SKM-1 treated with dmso at 0.1 percent for 144 hours (cell line): Measurements from ENCODE around the gene CBX2.
"Not testable (repeated sequence)": the region's sequence is repeated elsewhere in the genome, so short reads cannot be mapped to it uniquely, and the experiment has no call there.

Source experiments
- DNase-seq: peaks from one replicate; lab custom pipeline; 2025; ENCODE audit not compliant: unreplicated experiment; lab: John Stamatoyannopoulos, UW

The CBX2 gene

DNA sequence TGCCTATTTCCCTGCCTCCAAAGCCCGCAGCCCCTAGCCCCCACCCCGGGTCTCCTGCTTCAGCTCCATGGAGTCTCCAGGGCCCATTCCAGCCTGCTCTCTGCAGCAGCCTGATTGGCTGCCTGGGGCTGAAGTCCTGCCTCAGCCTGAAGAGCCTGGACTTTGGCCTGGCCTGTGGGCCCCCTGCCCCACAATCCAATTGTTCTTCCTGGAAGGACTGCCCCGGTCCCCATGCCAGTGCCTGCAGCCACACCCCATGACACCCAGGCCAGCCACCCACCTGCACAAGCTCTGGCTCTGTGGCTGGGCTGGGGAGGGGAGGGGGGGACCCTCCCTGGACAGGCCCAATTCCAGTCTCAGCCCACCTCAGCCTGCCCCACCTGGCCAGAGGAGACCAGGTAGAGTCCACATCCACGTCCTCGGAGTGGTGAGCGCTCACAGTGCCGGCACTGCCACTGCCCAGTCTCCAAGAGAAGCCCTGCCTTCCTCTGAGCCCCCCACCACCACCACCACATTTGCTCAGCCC, 34.9 kb upstream of the CBX2 start:
- no peak for DNase-seq

DNA sequence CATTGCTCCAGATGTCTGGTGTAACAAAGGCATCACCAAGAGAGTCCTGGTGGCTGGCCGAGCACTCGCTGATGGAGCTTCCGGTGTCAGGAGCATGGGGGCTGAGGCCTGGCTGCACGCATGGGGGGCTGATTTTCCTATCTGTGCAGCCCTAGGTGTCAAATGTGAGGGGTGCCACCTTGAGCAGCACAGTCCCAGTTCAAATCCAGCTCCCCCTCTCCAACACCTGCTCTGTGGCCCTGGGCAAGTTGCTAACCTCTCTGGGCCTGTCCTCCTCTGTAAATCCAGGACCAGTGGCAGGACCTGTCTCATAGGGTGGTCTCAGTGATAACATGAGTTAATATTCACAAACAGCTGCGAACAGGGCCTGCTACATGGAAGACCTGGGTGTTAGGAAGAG, 34.3 kb upstream of the CBX2 start:
- DNase-seq, result no peak

DNA sequence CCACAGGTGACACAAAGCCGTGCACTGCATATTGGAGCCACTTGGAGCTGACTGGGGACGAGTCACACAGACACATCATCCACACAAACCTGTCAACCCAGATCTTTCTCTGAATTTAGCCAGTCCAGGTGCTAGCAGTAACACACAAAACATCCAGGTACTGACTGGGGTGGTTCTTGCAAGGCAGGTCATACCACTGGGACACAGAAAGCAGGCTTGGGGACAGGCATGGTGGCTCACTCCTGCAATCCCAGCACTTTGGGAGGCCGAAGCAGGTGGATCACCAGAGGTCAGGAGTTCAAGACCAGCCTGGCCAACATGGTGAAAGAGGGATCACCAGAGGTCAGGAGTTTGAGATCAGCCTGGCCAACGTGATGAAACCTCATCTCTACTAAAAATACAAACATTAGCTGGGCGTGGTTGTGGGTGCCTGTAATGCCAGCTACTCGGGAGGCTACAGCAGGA, 32.3 kb upstream of the CBX2 start:
- DNase-seq, result no peak

DNA sequence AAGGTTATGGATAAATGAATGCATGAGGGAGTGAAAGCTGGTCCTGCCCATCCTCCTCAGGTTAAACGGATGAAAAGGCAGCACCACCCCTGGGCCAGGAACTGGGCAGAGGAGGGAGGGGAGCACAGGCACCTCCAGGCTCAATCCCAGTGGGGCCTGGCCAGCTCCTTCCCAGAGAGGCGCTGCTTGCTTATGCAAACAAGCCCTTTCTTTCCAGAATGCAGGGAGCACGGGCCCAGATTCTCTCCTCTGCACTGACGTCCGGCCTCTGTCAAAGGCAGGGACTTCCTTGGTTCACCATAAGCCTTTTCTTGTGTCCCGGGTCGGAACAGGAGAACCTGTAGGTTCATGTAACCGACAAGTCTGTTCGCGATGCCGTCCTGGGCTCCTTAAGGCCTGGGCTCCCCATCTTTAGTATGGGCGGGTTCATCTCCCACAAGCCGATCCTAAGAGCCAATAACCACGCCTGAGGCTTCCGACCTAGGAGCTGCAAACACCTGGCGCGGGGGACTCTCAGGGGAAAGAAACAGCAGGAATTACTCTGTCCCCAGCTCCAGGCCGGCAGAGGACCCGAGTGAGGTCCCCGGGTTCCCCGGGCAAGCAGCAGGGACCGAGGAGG, 30.9 kb upstream of the CBX2 start:
- no peak for DNase-seq

DNA sequence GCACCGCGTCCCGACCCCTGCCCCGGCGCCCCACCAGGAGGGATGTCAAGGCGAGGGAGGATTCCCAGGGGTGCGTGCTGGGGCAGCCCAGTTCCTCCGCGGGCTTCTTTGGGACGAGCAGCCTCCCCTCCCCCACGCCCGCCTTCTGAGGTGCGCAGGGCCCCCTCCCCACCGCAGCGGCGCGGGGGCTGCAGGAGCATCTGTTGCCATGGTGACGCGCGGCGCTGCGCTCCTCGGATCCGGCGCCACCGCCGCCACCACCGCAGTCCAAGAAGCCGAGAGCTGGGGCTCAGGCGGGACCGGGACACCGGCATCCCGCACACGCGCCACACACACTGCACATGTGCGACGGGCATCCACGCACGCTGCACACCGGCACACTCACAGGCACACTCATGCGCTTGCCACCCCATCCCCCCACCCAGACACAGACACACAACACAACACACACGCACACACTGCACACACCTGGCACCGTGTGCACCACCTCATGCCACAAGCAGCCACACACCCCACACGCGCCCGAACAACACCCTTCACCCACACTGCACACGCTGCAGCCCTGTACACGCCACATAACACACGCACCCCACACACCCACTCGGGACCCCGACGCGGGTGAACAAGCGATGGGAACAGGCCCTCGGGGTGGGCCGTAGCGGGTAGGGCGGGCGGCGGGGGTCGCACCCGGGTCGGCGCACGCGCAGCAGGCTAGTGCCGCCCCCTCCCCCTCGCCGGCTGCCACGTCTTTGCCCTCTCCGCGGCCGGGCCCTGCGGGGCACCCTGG, 30.2 kb upstream of the CBX2 start:
- no peak for DNase-seq

DNA sequence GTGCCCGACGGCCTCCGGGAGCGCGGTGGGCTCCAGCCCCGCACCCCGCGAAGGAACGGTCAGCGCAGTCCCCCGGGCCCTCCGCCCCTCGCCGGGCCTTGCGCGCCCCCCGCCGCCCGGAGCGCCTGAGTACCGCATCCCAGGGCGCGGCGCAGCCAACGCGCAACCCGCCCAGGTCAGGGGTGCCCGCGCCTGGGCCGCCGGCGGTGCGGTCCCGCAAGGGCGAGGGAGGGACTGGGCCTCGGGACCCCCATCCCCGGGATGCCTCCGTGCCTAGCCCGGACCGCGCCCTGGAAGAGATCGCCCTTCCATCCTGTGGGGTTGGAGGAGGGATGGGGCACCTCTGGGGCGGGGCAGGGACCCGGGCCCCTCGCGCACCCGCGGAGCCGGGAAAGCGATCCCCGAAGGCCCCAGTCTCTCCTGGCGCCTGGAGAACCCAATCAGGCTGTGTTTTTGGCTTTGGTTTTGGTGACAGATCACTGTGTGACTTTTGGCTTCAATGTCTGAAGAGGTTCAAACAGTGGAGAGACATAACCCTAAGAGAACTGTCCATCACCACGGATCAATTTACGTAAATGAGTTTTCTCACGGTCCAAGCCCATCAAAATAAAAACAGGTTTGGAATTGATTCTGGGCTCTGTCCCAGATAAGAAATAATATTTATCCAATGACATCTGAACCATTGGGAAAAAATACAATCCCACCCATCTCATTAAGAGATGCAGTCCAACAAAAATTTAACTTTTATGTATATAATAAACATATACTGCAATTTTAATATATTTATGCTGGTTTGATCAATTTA, 29.5 kb upstream of the CBX2 start:
- no peak for DNase-seq

DNA sequence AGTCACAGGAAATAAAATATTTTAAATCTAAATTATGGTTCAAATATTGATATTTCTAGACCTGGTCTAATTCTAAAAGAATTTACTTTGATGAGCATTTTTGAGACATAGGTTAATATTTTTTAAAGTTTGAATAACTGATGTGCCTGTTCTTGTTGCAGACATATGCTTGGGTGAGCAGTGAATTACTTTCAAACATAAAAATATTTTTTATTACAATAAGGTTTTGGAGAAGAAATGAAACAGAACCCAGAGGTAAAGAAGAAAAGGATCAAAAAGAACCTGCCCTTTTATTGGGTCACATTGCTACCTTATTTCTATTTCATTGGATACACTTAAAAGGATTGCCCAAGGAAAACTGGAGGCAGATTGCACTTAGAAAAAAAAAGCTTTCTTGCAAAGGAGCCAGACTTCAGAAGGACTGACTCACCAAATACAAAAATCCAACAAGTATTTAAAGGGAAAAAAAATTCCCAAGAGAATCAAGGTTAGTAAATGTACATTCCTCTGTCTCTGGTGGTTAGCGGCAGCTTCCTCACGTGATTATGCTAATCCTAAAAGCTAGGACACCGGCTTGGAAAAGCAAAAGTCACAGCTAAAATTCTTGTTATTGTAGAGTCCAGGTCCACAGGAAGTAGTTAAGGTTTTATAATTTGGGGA, 28.7 kb upstream of the CBX2 start:
- no peak for DNase-seq

DNA sequence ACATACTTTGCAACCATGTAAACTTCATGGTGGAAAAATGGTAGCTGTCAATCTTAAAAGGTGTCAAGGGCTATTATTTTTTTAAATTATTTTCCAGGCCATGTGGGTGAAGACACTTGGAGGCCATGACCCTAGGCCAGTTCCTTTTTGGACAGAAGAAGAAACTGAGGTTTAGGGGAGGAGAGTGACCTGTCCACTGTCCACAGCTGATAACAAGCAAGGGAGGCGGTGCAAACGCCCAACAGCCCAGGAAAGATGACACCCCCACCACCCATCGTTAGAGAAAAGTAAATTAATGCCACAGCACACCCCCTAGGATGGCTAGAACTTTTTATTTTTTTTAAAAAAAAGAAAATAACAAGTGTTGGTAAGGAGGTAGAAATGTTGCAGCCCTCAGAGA, 28.0 kb upstream of the CBX2 start:
- DNase-seq, result no peak

DNA sequence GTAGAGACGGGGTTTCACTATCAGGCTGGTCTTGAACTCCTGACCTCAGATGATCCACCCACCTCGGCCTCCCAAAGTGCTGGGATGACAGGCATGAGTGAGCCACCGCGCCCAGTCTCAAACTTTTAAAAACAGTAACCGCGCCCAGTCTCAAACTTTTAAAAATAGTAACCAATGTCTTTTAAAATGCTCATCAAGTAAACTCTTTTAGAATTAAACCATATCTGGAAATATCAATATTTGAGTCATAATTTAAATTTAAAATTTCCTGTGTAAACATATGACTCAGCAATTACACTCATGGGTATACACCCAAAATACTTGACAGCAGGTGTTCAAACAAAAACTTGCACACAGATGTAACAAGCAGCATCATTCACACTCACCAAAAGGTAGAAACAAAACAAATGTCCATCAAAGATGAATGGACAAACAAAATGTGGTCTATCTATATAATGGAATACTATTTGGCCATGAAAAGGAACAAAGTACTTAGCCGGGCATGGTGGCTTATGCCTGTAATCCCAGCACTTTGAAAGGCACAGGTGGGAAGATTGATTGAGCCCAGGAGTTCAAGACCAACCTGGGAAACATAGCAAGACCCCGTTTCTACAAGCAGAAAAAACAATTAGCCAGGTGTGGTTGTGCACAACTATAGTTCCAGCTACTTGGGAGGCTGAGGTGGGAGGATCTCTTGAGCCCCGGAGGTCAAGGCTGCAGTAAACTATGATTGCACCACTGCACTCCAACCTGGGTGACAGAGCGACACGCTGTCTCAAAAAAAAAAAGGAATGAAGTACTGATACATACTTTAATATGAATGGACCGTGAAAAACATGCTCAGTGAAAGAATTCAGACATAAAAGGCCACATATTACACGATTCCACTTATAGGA, 27.1 kb upstream of the CBX2 start:
- DNase-seq, result no peak

DNA sequence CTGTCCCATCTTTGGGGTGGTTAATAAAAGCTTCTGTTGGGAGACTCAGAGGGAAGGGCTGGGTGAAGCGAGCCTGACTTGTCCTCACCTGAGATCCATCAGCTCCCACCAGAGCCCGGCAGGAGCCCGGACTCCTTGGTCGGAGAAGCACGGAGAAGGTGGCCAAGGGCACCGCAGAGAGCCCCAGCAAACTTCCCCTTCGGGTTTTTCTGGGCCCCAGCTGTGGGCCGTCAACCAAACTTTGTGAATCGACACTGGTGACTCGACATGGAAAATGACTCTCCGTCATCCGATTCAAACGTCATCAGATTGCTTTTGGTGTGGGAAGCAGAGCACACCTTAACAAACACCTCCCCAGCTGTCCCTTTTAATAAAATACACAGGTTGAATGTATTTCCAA, 25.8 kb upstream of the CBX2 start:
- no peak for DNase-seq

DNA sequence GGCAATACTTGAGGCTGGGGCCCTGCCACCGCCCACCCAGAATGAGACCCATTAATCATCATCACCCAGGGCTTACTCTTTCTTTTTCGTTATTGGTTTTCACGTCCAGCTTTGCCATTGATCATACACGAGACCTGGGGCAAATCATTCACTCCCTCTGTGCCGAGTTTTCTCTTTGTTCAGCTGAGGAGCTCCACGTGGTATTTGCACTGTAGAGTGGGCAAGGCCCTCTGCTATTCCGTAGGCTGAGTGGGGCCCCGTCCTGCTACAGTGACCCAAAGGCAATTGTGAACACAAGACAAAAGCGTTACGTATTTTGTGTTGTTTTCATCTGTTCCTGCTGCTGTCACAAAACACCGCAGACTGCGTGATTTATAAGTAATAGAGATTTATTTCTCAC, 23.6 kb upstream of the CBX2 start:
- DNase-seq, result no peak

DNA sequence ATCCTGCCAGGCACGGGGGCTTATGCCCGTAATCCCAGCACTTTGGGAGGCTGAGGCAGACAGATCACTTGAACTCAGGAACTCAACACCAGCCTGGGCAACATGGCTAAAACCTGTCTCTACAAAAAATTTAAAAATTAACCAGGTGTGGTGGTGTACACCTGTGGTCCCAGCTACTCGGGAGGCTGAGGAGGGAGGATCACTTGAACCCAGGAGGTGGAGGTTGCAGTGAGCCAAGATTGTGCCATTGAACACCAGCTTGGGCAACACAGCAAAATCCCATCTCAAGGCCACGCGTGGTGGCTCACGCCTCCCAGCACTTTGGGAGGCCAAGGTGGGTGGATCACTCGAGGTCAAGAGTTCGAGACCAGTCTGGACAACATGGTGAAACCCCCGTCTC, 23.0 kb upstream of the CBX2 start:
- not testable (repeated sequence) for DNase-seq

DNA sequence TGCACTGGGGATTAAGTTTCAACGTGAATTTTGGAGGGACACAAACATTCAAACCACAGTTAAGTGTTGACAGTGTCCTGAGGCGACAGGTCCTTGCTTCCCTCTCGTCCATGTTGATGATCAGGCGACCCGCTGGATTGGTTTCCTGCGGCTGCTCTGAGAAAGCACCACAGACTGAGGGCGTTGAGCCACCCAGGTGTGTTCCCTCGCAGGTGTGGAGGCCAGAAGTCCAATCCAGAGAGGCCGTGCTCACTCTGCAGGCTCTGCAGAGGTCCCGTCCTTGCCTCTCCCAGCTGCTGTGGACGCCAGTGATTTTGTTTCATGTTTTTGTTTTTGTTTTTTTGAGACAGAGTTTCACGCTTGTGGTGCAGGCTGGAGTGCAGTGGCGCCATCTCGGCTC, 22.4 kb upstream of the CBX2 start:
- DNase-seq, result no peak

DNA sequence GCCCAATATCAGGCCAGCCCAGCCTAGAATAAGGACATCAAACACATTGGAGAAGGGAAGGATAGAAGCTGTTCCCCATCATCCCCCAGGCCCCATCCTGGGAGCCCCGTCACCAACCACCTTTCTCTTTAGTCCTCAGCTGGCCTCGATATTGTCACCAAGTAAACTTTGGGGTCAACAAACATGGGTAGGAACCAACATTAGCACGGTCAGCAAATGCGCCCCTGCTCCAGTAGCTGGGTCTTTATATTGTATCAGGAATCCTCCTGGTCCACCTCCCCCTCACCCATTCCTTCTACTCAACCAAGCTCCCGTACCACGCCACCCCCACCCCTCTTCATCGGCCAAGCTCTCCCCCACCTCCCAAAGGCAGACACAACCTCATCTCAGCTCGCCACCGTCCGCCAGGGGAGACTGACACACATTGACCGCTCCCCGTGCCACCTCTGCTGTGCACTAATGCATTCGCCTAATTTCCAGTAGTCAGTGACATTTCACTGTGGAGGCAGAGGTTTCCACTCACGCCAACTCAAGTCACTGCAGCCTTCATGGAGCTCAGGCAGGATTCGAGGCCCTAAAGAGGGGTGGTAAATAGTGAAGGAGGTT, 20.7 kb upstream of the CBX2 start:
- DNase-seq, result no peak

DNA sequence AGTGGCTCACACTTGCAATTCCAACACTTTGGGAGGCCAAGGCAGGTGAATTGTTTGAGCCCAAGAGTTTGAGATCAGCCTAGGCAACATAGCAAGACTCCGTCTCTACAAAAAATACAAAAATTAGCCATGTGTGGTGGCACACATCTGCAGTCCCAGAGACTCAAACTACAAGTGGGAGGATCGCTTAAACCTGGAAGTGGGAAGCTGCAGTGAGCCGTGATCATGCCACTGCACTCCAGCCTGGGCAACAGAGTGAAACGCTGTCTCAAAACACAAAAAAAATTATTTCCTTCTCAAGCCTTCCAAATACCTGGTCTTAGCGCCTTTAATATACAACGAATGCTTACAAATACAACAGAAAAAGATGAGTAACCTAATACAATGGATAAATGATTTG, 19.7 kb upstream of the CBX2 start:
- no peak for DNase-seq

DNA sequence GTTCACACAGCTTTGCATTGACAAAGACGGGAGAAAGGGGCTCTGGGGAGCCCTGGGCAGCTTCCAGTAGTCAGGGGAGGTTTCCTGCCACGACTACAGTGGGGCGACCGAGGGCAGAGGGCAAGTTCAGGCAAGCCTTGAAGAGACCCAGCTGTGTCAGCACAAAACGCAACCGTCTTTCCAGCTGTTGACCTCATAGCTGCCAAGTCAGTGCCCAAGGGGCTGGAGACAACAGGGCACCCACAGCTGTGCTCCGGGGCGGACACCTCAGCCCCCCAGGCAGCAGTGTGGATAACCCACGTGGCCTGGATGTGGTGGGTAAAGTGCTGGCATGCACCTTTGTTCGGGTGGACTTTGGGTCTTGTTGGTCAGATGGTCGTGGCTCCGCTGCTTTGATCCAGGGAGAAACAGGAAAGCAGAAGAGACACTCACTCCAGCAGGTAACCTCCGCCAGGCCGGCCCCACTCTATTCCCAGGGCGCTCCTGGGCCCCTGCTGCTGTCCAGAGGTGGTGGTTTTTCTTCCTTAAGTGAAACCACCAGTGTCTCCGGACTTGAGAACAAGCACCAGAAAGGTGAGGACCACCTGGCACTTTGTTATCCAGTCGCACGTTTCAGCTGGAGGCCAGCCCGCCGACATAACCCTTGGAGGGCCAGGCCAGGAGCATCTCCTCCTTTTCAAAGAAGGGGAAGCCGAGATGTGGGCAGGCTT, 17.6 kb upstream of the CBX2 start:
- DNase-seq, result no peak

DNA sequence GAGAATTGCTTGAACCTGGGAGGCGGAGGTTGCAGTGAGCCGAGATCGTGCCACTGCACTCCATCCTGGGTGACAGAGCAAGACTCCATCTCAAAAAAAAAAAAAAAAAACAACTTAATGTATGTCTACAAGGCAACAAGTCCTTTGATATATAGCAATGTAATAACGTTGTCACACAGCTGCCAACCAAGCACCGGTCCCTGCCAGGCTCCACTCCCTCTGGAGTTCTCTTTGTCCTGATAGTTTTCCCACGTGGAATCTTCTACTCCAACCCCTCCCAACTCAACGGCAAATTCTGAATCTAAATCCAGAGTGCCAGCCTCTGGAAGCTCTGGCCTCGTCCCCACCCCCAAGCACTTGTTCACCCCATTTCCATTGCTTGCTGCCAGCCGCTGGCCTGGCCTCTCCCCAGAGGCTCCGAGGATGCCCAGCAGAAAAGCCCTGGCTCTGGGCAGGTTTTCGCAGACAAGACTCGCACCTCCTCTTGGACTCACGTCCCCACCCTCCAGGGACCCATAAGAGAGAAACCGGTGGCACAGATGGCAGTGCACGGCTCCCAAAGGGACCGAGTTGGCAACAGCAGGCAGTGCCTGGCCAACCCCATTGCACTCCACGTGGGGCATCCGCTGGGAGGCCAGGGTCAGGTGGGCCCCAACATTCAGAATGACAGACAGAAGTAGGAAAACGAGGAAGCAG, 15.9 kb upstream of the CBX2 start:
- no peak for DNase-seq

DNA sequence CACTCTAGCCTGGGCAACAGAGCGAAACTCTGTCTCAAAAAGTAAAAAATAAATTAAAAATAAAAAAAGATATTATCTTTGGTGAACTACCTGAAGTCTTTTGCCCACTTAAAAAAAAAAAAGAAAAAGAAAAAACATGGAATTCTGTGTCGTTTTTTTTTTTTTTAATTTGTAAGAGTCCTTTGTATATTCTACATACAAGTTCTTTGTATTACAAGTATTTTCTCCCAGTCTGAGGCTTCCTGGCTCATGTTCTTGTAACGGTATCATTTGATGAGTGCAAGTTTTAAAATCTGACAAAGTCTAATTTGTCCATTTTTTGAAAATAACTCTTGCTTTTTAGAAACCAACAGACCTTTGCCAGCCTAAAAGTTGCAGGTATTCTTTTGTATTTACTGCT, 12.2 kb upstream of the CBX2 start:
- no peak for DNase-seq
